GM18519 (cell line): ENCODE measurements around the gene SLC25A4.
"Not testable (repeated sequence)": the region's sequence is repeated elsewhere in the genome, so short reads cannot be mapped to it uniquely, and the experiment has no call there.

Source experiments
- ATAC-seq: cut with Tn5 transposase; IDR thresholded peaks from one replicate; pipeline ENCODE4 v1.9.1; 2021; ENCODE audit warnings: mild to moderate bottlenecking, moderate library complexity; ENCODE audit not compliant: unreplicated experiment, low FRiP score

SLC25A4 gene

GRCh38 chr4:185142912-185143600 lies at the start of gene SLC25A4:
SLC25A4 (plus strand) TSS chr4:185143266; CDS start chr4:185143373, 107 bp downstream.
- peak; percentile 93 for ATAC-seq

GRCh38 chr4:185093603-185094002 lies 49.5 kb upstream of the SLC25A4 start:
- no peak for ATAC-seq

DNA sequence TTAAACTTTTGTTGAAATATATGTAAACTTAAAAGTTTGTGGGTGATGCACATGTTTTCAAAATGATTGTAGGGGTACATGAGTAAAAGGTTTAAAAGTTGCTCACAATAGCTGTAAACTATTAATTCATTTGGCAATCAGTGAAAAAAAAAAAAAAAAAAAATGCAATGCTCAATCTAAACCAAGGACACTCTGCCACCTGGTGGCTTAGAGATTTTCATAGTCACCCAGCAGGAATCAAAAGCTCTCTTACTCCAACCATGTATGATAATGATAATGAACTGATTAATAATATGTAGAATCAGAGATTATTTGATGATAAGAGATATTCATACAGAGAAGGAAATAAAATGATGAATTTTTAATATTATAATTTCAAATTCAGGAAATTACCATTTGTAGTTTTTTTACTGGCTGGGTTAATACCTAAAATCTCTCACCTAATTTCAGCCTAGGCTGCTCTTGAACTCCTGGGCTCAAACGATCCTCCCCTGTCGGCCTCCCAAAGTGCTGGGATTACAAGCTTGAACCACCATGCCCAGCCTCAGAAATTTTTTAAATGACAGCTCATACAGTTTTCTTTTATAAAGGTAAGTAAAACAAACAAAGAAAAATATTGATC lies 46.9 kb upstream of the SLC25A4 start:
- ATAC-seq = no peak

GRCh38 chr4:185098474-185098873 lies 44.6 kb upstream of the SLC25A4 start:
- no peak for ATAC-seq

GRCh38 chr4:185099024-185099682 lies 43.9 kb upstream of the SLC25A4 start:
- no peak for ATAC-seq

DNA sequence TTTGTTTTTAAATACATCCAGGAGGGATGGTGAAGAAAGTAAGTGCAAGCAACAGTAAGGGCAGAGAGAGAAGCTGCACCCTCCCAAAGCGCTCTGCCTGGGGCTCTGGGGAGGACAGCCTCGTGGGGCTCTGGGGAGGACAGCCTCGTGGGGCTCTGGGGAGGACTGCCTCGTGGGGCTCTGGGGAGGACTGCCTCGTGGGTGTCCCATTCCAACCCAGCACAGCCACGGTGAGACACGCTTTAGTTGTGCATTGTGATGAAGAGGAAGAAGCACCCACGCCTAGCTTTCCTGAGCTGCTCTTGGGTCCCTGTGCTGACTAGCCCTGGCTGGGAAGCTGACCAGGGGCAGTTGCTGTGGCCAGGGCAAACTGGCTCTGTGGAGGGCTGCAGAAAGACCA lies 43.1 kb upstream of the SLC25A4 start:
- ATAC-seq = no peak

GRCh38 chr4:185100423-185100822 lies 42.6 kb upstream of the SLC25A4 start:
- ATAC-seq = no peak

DNA sequence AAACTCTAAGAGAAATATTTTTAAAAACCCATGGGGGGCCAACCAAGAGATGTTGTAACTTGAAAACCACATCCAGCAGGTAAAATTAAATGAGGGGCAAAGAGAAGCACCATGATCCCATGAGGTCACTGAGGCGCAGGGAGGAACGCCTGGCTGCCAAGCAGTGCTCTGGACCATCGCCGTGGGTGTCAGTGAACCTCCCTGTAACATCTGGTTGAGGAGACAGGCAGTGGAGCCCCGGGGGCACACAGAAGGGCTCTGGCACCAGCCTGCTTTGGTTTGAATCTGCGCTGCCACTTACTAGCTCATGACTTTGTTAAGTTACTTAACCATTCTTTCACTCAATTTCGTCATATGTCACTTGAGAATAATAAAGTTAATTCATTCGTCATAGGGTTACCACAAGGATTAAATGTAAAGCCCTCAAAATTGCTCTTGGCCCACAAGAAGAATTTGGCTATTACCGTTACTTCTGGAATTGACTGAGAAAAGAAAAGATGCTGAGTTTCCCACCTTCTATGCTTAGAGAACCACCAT lies 41.6 kb upstream of the SLC25A4 start:
- ATAC-seq = no peak

DNA sequence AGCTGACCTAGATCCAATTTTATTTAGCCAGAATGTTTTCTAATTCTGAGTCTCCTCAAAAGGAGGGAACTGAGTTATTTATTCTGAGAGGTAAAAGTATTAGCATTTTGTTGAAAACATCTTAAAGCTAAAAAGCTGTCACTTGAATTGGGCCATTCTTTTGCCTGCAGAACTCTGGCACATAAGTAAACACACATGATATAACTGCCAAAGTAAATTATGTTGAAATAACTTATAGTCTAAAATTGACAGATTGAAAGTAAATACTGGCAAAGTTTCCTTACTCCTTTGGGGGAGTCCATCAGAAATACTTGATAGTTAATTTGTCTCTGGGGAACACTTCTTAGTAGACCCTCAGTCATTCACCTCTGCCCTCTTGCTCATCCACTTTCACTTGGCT lies 38.3 kb upstream of the SLC25A4 start:
- ATAC-seq = no peak

DNA sequence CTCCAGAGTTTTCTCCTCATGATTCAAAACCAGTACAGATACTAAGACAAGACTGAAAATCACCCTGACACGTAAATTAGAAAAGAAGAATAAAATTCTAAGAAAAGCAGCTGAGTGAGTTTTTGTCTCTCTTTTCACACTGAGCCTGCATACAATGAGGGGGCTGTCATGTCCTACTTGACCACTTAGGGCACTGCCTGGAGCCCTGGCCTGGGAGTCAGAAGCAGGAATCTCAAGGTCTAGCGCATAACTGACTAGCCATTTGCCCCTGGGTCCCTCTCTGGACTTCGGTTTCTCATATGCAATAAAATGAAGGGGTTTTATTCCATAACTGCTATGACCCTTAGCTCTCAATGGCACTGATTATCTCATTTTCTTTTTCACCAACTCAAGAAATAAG lies 36.7 kb upstream of the SLC25A4 start:
- ATAC-seq = no peak

GRCh38 chr4:185107574-185107973 lies 35.5 kb upstream of the SLC25A4 start:
- ATAC-seq = not testable (repeated sequence)

DNA sequence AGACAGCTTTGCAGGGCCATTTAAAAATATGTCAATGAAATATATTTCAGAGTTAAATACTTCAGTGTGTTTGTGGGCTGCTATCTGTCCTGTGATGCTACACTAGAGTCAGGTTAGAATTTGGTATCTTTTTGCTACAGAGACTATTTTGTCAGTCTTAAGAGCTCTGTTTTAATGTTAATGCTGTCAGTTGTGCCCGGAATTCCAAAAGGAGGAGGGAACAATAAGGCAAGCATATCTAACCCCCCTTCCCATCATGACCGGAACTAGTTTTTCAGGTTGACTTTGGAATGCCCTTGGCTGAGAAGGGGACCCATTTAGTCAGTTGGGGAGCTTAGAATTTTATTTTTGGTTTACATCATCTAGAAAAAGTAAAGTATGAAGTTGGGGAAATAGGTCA lies 34.9 kb upstream of the SLC25A4 start:
- no peak for ATAC-seq

- ATAC-seq = no peak
These were observed 34.4 kb upstream of the SLC25A4 start for GRCh38 chr4:185108669-185109068.

- ATAC-seq = no peak
These were observed 33.3 kb upstream of the SLC25A4 start for GRCh38 chr4:185109736-185110135.

- no peak for ATAC-seq
These were observed 32.7 kb upstream of the SLC25A4 start for GRCh38 chr4:185110375-185110823.

GRCh38 chr4:185112104-185112503 lies 31.0 kb upstream of the SLC25A4 start:
- no peak for ATAC-seq

- ATAC-seq = no peak
These were observed 29.7 kb upstream of the SLC25A4 start for GRCh38 chr4:185113340-185113739.

GRCh38 chr4:185115827-185116232 lies 27.2 kb upstream of the SLC25A4 start:
- no peak for ATAC-seq

- ATAC-seq = no peak
These were observed 25.6 kb upstream of the SLC25A4 start for GRCh38 chr4:185117300-185117934.

DNA sequence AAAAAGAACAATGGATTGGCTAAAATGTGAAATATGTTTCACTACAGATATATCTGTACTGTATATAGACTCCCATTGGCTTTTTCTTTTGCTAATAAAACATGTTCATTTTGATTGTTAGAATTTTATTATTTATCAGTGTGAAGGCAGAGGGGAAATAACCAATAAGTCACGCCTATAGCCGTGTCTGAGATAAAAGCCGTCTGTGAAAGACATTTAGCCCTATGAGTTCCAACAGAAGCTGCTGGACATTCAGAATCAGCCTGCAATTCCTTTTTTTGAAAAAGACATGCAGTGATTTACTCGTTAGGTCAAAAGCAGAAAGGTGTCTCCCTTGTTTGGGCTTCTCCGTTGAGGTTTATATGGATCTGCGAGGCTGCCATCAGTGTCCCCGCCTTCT lies 24.2 kb upstream of the SLC25A4 start:
- ATAC-seq = no peak

DNA sequence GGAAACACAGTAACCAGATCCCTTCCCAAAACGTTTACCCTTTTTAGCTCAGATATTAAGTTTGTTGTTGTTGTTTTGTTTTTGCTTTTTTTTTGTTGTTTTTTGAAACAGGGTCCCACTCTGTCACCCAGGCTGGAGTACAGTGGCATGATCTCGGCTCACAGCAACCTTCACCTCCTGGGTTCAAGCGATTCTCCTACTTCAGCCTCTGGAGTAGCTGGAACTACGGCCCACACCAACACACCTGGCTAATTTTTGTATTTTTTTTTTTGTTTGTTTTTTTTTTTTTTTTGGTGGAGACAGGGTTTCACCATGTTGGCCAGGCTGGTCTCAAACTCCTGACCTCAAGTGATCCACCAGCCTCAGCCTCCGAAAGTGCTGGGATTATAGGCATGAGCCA lies 23.6 kb upstream of the SLC25A4 start:
- not testable (repeated sequence) for ATAC-seq
